Measurements from ENCODE around the gene FOCAD. TPM values are rescaled to one million over a fixed set of nuclear protein-coding genes. Genes with fewer than 3 reads are reported as not detected.

FOCAD gene
- total RNA-seq, 1 donor from 2014 or later: 30.0 TPM

- no peak for TF ChIP-seq CTCF (conservative IDR thresholded peaks at IDR 0.05; ENCODE audit: low read depth, low read length)
- DNase-seq (ENCODE audit: low read depth): no peak
- H3K4me3 ChIP-seq (ENCODE audit: low read depth, low read length): no peak overlapping the region
These were observed 23.6 kb downstream of the FOCAD start for GRCh38 chr9:20707708-20708107.

- TF ChIP-seq CTCF (conservative IDR thresholded peaks at IDR 0.05; ENCODE audit: low read depth, low read length): no peak
- no peak overlapping the region for H3K4me3 ChIP-seq (ENCODE audit: low read depth, low read length)
- DNase-seq (ENCODE audit: low read depth): no peak
These were observed 29.1 kb downstream of the FOCAD start for GRCh38 chr9:20713172-20713571.

- no peak for TF ChIP-seq CTCF (conservative IDR thresholded peaks at IDR 0.05; ENCODE audit: low read depth, low read length)
- no peak for DNase-seq (ENCODE audit: low read depth)
- H3K4me3 ChIP-seq (ENCODE audit: low read depth, low read length): no peak overlapping the region
These were observed 30.7 kb downstream of the FOCAD start for GRCh38 chr9:20714442-20715415.

GRCh38 chr9:20722221-20722620 is 38.2 kb downstream of the FOCAD start:
- no peak for TF ChIP-seq CTCF (conservative IDR thresholded peaks at IDR 0.05; ENCODE audit: low read depth, low read length)
- no peak overlapping the region for H3K4me3 ChIP-seq (ENCODE audit: low read depth, low read length)
- no peak for DNase-seq (ENCODE audit: low read depth)

GRCh38 chr9:20725675-20726074 is 41.6 kb downstream of the FOCAD start:
- H3K4me3 ChIP-seq (ENCODE audit: low read depth, low read length): no peak overlapping the region
- no peak for TF ChIP-seq CTCF (conservative IDR thresholded peaks at IDR 0.05; ENCODE audit: low read depth, low read length)
- no peak for DNase-seq (ENCODE audit: low read depth)

GRCh38 chr9:20726144-20726543 is 42.1 kb downstream of the FOCAD start:
- DNase-seq (ENCODE audit: low read depth): no peak
- no peak for TF ChIP-seq CTCF (conservative IDR thresholded peaks at IDR 0.05; ENCODE audit: low read depth, low read length)
- H3K4me3 ChIP-seq (ENCODE audit: low read depth, low read length): no peak overlapping the region

Data from epithelial cell of proximal tubule (primary cell).